ENCODE results near the gene F10.

DNA sequence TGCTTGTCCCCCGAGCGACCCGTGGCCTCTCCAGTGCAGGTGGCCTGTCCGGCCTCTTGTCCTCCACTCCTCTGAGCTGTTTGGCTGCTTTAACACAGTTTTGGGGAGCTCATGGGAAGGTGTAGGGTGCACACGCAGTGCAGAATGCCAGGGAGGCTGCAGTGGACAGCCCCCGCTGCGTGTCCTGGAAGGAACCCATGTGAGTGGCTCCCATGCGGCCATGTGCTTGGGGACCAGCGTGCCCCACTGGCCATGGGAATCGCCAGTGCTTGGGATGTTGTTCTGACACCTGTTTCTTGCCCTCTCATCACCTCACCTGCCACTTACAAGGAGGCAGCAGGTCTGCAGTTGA is 39.6 kb upstream of the F10 start:
- TF ChIP-seq RXRA (IDR thresholded peaks at IDR 0.05) (no peak), CTCF (IDR thresholded peaks at IDR 0.05; ENCODE audit: low read depth, low read length, missing input control) (no peak), ZBTB33 (IDR thresholded peaks at IDR 0.05) (no peak), RAD21 (IDR thresholded peaks at IDR 0.05) (no peak), YY1 (IDR thresholded peaks at IDR 0.05) (no peak), TAF1 (conservative IDR thresholded peaks at IDR 0.05) (no peak), JUND (IDR thresholded peaks at IDR 0.05) (no peak), GABPA (IDR thresholded peaks at IDR 0.05 in 1 of 2, conservative IDR thresholded peaks at IDR 0.05 in 1 of 2) (no peak), SP1 (IDR thresholded peaks at IDR 0.05) (no peak), HNF4A (conservative IDR thresholded peaks at IDR 0.05) (no peak)
- TF ChIP-seq, protein P1, sequence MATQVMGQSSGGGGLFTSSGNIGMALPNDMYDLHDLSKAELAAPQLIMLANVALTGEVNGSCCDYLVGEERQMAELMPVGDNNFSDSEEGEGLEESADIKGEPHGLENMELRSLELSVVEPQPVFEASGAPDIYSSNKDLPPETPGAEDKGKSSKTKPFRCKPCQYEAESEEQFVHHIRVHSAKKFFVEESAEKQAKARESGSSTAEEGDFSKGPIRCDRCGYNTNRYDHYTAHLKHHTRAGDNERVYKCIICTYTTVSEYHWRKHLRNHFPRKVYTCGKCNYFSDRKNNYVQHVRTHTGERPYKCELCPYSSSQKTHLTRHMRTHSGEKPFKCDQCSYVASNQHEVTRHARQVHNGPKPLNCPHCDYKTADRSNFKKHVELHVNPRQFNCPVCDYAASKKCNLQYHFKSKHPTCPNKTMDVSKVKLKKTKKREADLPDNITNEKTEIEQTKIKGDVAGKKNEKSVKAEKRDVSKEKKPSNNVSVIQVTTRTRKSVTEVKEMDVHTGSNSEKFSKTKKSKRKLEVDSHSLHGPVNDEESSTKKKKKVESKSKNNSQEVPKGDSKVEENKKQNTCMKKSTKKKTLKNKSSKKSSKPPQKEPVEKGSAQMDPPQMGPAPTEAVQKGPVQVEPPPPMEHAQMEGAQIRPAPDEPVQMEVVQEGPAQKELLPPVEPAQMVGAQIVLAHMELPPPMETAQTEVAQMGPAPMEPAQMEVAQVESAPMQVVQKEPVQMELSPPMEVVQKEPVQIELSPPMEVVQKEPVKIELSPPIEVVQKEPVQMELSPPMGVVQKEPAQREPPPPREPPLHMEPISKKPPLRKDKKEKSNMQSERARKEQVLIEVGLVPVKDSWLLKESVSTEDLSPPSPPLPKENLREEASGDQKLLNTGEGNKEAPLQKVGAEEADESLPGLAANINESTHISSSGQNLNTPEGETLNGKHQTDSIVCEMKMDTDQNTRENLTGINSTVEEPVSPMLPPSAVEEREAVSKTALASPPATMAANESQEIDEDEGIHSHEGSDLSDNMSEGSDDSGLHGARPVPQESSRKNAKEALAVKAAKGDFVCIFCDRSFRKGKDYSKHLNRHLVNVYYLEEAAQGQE (IDR thresholded peaks at IDR 0.05): no peak
- TF ChIP-seq, protein P2, sequence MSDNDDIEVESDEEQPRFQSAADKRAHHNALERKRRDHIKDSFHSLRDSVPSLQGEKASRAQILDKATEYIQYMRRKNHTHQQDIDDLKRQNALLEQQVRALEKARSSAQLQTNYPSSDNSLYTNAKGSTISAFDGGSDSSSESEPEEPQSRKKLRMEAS (IDR thresholded peaks at IDR 0.05): no peak
